HG03103 (cell line): Measurements from ENCODE around the gene NAPA.
"Not testable (repeated sequence)": the region's sequence is repeated elsewhere in the genome, so short reads cannot be mapped to it uniquely, and the experiment has no call there.

Experiments
- ATAC-seq: cut with Tn5 transposase; IDR thresholded peaks from one replicate; pipeline ENCODE4 v1.9.1; 2021; ENCODE audit warnings: low read depth; ENCODE audit not compliant: unreplicated experiment

The NAPA gene

GRCh38 chr19:47489072-47489914 is 25.6 kb downstream of the NAPA start:
- ATAC-seq: no peak

GRCh38 chr19:47487551-47488515 is 27.0 kb downstream of the NAPA start:
- ATAC-seq: no peak

DNA sequence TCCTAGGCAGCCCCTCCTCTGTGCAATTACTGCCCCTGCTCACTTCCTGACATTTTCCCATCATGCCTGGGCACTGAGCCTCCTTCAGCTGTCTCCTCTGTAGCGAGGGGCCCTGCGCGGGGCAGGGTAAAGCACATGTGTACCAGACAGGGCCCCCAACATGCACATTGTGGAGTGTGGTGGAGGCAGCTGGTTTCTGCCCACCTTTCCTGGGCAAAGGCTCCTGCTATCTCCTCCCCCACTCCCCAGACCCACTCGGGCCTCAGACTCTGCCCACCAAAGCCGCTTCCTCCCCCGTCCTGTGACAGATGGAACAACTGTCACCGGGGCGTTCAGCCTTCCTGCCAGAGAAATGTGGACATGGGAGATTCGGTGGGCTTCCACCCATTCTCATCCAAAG is 28.0 kb downstream of the NAPA start:
- no peak for ATAC-seq

- ATAC-seq: not testable (repeated sequence)
These were observed 28.6 kb downstream of the NAPA start for GRCh38 chr19:47486220-47486619.

GRCh38 chr19:47485210-47485609 is 29.7 kb downstream of the NAPA start:
- ATAC-seq: no peak

DNA sequence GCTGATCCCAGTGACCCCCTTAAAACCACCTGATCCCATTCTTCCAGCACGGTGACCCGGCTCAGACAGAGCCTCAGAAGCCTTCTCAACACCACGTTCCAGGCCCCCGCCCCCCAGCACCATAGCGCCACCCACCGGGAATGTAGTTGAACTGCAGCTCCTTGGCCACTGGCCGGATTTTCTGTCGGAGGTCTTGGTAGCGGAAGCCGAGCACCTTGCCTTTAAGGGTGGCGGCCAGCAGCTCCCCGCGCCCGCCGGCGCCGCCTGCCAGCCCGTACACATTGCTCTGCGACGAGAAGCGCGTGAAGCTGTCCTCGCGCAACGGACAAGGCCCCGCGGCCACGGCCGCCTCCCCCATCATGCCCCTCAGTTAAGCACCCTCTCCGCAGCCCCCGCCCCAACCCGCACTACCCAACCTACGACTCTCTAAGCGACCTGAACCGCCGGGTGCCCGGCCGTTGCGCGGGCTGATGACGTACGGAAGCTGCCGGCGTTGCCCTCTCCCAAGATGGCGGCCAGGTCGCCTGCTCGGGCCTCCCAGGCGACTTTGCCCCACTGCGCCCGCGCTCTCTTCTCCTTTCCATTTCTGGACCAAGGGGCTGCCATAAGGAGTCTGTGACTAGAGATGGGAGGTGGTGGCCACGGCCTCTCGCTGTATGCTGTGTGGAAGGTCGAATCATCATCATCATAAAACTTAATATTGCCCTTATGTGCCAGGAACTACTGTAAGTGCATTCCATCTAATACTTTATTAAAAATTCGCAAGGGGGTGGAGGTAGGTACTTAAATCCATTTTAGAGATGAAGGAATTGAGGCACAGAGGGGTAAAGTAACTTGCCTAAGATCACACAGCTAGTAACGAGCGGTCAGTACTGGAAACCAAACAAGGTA is 30.8 kb downstream of the NAPA start, which contains the start of gene KPTN:
TSS of gene KPTN (minus strand) at position 420 of the 891 bp plus-strand sequence. CDS start at position 361, 59 bp downstream.
- ATAC-seq: peak; percentile 63

- ATAC-seq: no peak
These were observed 31.7 kb downstream of the NAPA start for GRCh38 chr19:47483200-47483599.

GRCh38 chr19:47481460-47482052 is 33.3 kb downstream of the NAPA start:
- ATAC-seq: no peak

- no peak for ATAC-seq
These were observed 34.2 kb downstream of the NAPA start for GRCh38 chr19:47480658-47481057.

DNA sequence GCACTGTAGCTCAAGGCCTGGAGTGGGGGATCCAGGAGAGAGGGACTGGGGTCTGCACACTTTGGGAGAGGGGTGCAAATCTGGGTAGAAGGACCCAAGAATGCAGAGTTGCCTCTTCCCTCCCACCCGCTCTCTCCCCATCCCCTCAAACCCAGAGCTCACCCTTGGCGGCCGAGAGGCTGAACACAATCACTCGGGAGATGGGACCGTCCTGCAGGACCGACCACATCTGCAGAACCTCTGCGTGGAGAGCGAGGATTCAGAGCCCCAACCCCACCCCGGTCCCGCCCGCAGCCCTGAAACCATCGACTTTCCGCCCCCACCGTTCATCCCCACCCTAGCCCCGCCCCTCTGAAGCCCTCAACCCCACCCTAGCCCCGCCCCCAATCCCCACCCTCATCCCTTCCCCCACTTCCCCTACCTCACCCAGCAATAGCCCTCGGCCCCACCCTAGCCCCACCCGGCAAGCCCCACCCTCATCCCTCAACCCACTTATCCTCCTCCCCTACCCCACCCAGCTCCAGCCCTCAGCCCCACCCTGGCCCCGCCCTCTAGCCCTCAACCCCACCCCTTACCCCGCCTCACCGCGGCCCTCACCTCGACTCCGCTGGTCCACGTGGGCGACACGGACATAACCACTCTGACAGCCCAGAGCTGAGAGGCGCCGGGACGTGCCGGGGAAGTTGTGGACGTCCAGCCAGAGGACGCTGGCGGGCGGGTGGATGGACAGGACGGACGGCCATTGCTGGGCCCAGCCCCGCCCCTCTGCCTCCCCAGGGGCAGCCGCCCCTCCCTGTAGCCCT is 35.0 kb downstream of the NAPA start:
- no peak for ATAC-seq

GRCh38 chr19:47476438-47476972 is 38.4 kb downstream of the NAPA start:
- ATAC-seq: no peak

- no peak for ATAC-seq
These were observed 39.4 kb downstream of the NAPA start for GRCh38 chr19:47475465-47475864.

DNA sequence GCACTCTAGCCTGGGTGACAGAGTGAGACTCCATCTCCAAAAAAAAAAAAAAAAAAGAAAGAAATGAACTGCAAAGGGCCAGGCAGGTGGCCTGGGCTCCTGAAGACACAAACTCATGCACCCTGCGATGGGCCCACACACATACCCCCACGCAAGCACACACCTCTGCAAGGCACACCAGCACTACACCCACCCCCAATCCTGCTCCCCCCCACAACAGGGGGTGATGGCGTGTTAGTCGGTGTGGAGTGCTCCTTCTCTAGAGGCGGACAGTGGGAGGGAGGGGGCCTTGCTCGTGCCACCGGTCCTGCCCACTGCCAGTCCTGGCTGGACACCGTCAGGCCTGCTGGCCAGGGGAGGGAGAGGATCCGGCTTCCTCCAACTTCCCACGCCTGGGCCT is 41.5 kb downstream of the NAPA start:
- no peak for ATAC-seq

DNA sequence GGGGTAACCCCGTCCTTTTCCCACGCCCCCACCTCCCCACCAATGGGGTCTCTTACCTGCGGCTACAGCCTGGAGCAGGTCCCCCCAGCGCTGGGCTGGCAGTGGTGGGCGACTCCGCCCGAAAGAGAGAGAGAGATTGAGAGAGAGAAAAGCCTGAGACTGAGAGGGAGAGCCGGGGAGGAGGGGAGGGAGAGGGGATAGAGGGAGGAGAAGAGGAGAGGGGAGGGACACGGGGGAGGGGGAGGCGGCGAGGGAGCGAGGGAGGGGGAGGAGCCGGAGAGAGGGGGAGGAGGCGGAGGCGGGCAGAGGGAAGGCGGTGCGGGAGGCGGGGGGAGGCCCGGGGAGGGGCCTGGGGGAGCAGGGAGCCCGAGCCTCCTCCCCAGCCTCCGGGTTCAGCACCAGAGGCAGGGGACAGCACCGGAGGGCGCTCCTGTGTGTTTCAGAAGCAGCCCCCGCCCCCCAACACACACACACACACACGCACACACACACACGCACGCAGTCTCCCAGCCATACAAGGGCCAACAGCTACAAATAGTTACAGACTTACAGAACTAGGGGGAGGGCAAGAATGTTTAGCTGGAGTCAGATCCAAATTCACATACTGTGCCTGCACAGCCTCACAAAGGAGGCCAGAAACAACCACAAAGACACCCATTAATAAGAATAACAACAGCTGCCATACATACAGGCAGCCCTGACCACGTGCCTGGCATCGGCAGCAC is 43.0 kb downstream of the NAPA start, which contains the start of gene SLC8A2:
TSS of gene SLC8A2 (minus strand) at position 161 of the 725 bp plus-strand sequence. CDS start 5,490 bp downstream, outside the sequence.
- no peak for ATAC-seq

DNA sequence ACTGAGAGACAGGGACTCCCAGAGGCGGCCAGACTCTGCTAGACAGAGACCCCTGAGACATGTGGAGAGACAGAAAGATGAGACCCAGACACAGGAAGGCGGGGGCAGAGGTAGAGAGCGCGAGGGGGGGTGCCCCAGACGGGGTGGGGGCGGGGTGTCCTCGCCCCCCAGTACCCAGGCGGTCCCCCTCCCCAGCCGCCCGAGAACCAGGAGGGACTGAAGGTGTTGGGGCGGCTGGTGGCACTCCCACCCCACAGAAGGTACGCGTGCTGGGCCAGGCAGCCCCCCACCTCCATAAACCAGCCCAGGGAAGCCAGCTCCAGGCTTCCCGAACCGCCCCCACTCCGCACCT is 43.5 kb downstream of the NAPA start:
- ATAC-seq: no peak

GRCh38 chr19:47470447-47471195 is 44.2 kb downstream of the NAPA start:
- no peak for ATAC-seq

GRCh38 chr19:47469719-47470118 is 45.1 kb downstream of the NAPA start:
- no peak for ATAC-seq

GRCh38 chr19:47469363-47469700 is 45.5 kb downstream of the NAPA start:
- no peak for ATAC-seq
